ENCODE measurements around the gene MTHFD1L. TPM values are rescaled to one million over a fixed set of nuclear protein-coding genes. Genes with fewer than 3 reads are reported as not detected.

The MTHFD1L gene
- total and polyA plus RNA-seq, 8 donors: 1.8 to 16.3 (median 8.8) TPM

DNA sequence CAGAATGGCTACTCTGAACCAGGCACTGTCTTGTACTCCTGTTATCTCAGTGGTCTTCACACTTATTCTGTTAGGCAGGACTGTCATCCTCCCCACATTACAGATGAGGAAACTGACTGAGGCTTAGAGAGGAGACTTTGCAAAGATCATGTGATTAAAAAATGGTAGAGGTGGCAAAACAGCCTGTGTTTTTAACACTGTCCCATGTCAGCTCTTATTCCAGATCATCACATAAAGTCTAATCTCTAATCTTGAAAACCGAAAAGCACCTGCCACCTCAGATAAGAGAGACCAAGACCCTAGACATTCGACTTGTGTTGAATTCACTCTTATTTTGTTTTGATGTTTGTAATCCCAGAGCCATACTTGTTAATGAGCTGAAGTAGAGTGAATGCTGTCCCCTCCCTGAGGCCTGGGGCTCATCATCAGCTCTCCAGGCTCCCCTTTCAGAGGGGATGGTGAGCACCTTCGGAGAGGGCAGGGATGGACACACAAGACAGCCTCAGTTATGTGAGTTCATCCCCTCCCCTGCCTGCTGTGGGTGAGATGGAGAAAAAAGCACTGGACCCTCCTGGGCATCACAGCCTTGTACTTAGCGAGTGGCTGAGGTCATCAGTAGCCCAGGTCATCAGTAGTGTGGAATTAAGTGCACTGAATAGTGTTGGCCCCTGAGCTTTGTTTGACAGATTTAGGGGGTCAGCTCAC is 30.6 kb downstream of the MTHFD1L start:
- no peak overlapping the region for H3K27ac ChIP-seq
- H3K4me1 ChIP-seq: peaks cover 4 to 14% (median 11%) of the 10 kb centered on the region in 4 donors
- DNase-seq: no peak
- no peaks in the 10 kb centered on the region for H3K27me3 ChIP-seq
- intact Hi-C loops (cut with DNase I; ENCODE audit: low total_unique reads): loop anchor here (10.0 kb wide), 1 partner anchor 109 kb away; no protein-coding TSS in a partner anchor
- H3K9me3 ChIP-seq: no peaks in the 10 kb centered on the region
- H3K4me3 ChIP-seq: no peak overlapping the region
- H3K36me3 ChIP-seq: no peaks in the 10 kb centered on the region
- WGBS, 5 donors: 63 to 70% (median 66%) methylated on average over 4 of the region's 4 CpGs
- TF ChIP-seq POLR2A (IDR thresholded peaks at IDR 0.05) (no peak), EP300 (IDR thresholded peaks at IDR 0.05) (no peak), POLR2AphosphoS5 (IDR thresholded peaks at IDR 0.05) (no peak), CTCF (IDR thresholded peaks at IDR 0.05) (no peak)

DNA sequence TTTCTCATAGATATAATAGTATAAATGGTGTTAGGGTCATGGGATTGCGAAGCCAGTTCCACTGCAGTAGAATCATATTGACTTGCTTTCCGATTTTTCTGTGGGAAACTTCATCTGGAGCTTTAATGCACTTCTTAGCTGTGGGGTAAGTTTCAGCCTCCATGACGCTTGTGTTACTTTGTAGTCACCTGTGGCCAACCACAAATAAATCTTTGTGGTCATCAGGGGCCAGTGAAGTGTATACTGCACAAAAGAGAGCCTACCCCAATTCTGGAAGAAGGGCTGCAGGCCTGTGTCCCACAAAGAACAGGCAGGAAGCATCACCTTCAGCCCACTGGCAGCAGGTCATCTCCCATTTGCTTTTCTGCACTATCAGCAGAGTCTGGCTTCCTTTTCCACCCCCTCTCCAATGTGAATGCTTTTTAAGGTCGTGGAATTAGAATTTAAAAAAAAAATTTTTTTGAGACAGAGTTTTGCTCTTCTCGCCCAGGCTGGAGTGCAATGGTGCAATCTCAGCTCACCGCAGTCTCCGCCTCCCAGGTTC is 32.0 kb downstream of the MTHFD1L start:
- Histone ChIP-seq H3K4me1 (peaks cover 4 to 14% (median 9%) of the 10 kb centered on the region in 4 donors), H3K9me3 (no peaks in the 10 kb centered on the region), H3K27me3 (no peaks in the 10 kb centered on the region), H3K4me3 (no peak overlapping the region), H3K36me3 (no peaks in the 10 kb centered on the region), H3K27ac (no peak overlapping the region)
- TF ChIP-seq POLR2A (IDR thresholded peaks at IDR 0.05): no peak
- no peak for TF ChIP-seq POLR2AphosphoS5 (IDR thresholded peaks at IDR 0.05)
- TF ChIP-seq CTCF (IDR thresholded peaks at IDR 0.05): no peak
- no peak for TF ChIP-seq EP300 (IDR thresholded peaks at IDR 0.05)
- intact Hi-C loops (cut with DNase I; ENCODE audit: low total_unique reads): loop anchor here (10.0 kb wide), 1 partner anchor 107 kb away; no protein-coding TSS in a partner anchor
- DNase-seq: no peak
- WGBS, 5 donors: 87 to 91% (median 89%) methylated on average over 7 of the region's 7 CpGs

DNA sequence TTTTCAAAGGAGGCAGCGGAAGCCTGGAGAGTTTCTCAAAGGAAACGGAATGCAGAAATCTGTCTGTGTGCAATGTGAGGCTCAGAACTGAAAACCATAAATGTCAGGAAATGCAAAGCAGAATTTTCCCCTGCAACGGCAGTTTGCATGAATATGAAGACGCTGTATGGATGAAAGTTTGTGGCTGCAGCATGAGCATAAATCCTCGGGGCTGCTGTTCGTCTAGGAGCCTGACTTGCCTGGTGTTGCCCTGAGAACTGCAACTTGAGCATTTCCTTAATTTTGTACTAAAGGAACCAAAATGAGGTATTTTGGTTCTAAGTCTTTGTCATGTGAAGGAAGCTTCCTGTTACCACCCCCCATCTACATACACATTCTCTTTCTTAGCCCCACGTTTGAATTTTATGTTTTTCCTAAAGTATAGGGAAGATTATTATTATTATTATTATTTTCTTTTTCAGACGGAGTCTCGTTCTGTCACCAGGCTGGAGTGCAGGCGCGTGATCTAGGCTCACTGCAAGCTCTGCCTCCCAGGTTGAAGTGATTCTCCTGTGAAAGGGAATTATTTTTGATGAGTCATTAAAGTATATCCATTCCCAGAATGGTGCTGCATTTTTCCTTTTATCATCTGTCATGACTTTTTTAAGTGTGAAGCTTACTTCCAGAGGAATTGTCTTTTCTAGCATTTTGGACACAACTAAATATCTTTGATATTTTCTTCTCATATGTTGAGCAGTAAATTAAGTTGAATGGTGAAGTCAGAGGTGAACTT is 33.1 kb downstream of the MTHFD1L start:
- Histone ChIP-seq H3K27ac (no peak overlapping the region), H3K36me3 (no peaks in the 10 kb centered on the region), H3K4me1 (peaks cover 4 to 17% (median 9%) of the 10 kb centered on the region in 4 donors), H3K4me3 (no peak overlapping the region), H3K9me3 (no peaks in the 10 kb centered on the region), H3K27me3 (no peaks in the 10 kb centered on the region)
- WGBS, 5 donors: 70 to 92% (median 87%) methylated on average over 11 of the region's 11 CpGs
- TF ChIP-seq POLR2A (IDR thresholded peaks at IDR 0.05): no peak
- TF ChIP-seq EP300 (IDR thresholded peaks at IDR 0.05): no peak
- no peak for TF ChIP-seq POLR2AphosphoS5 (IDR thresholded peaks at IDR 0.05)
- TF ChIP-seq CTCF (IDR thresholded peaks at IDR 0.05): no peak
- intact Hi-C loops (cut with DNase I; ENCODE audit: low total_unique reads): loop anchor here (10.0 kb wide), 1 partner anchor 106 kb away; no protein-coding TSS in a partner anchor
- DNase-seq: peak in 1 of 2 donors; percentile 28

- no peak for DNase-seq
- TF ChIP-seq POLR2A (IDR thresholded peaks at IDR 0.05): no peak
- no peak for TF ChIP-seq CTCF (IDR thresholded peaks at IDR 0.05)
- no peak for TF ChIP-seq POLR2AphosphoS5 (IDR thresholded peaks at IDR 0.05)
- no peak for TF ChIP-seq EP300 (IDR thresholded peaks at IDR 0.05)
- H3K4me1 ChIP-seq: peaks cover 4 to 17% (median 9%) of the 10 kb centered on the region in 4 donors
- H3K27ac ChIP-seq: no peak overlapping the region
- H3K36me3 ChIP-seq: no peaks in the 10 kb centered on the region
- no peaks in the 10 kb centered on the region for H3K9me3 ChIP-seq
- WGBS, 5 donors: 84 to 93% (median 92%) methylated on average over 2 of the region's 2 CpGs
- H3K27me3 ChIP-seq: no peaks in the 10 kb centered on the region
- H3K4me3 ChIP-seq: no peak overlapping the region
- intact Hi-C loops (cut with DNase I; ENCODE audit: low total_unique reads): loop anchor here (10.0 kb wide), 1 partner anchor 106 kb away; no protein-coding TSS in a partner anchor
Measured at GRCh38 chr6:150899231-150899630, 33.7 kb downstream of the MTHFD1L start.

All from stomach (tissue), 9 donors.